Prostate gland (tissue), 2 donors: ENCODE results near the gene SHANK1. TPM values are rescaled to one million over a fixed set of nuclear protein-coding genes. Genes with fewer than 3 reads are reported as not detected.

ENCODE experiments used
- DNase-seq: peaks from one replicate; pipeline ENCODE4 v3.0.0-alpha.2; 2019; ENCODE audit warnings: low spot score
- H3K27ac ChIP-seq, 2 donors: fragments of 200-600 bp; sonication (generic); 2 replicates each; pipeline ENCODE4 v1.5.1; 2017 to 2019
- H3K27me3 ChIP-seq: fragments of 200-600 bp; sonication (generic); replicated peaks from 2 replicates; pipeline ENCODE4 v1.5.1; 2019; ENCODE audit not compliant: insufficient read depth
- H3K36me3 ChIP-seq, 2 donors: fragments of 200-600 bp; sonication (generic); 1 replicate in 1 of 2; 2 replicates in 1 of 2; pipeline versions ENCODE4 v1.5.1 to v1.8.1; 2017 to 2019
- H3K4me1 ChIP-seq: fragments of 200-600 bp; sonication (generic); replicated peaks from 2 replicates; pipeline ENCODE4 v1.5.1; 2019
- H3K4me3 ChIP-seq, 2 donors: fragments of 200-600 bp; sonication (generic); 2 replicates each; pipeline ENCODE4 v1.5.1; 2017 to 2019
- H3K9me3 ChIP-seq: fragments of 200-600 bp; sonication (generic); 2 replicates; pipeline ENCODE4 v1.5.1; 2017
- POLR2A ChIP-seq: fragments of 450-650 bp; IDR thresholded peaks from one replicate; pipeline ENCODE4 v1.6.1; 2016; ENCODE audit warnings: antibody characterized with exemption, mild to moderate bottlenecking
- POLR2AphosphoS5 ChIP-seq: sonication (generic); formaldehyde crosslinking; IDR thresholded peaks from one replicate; pipeline ENCODE4 v1.6.1; 2017; ENCODE audit warnings: antibody characterized with exemption
- WGBS: methylation state at CpG from one replicate; pipeline ENCODE4 v1.1.5; 2018; 5-methylcytosine and 5-hydroxymethylcytosine counted together
- intact Hi-C: fragments of 100-400 bp; cut with DNase I; formaldehyde crosslinking; loops from one replicate; pipeline ENCODE4 v1.14.2; 2022
- total RNA-seq, 2 donors: library from RNA; depleted of rRNA; stranded (reverse); fragments of >200 nt; gene quantifications; one replicate each; pipeline ENCODE4 v1.1.0, GENCODE V29; 2016
- TF ChIP-seq, protein P1 (sequence below), 4 experiments: fragments of 200-600 bp in 2 of 4; fragments of 450-650 bp in 2 of 4; sonication (generic) in 2 of 4; IDR thresholded peaks; 1 replicate in 3 of 4; 2 replicates in 1 of 4; pipeline ENCODE4 v1.5.1; 2016 to 2019; ENCODE audit warnings: antibody characterized with exemption in 4 of 4, mild to moderate bottlenecking in 2 of 4, moderate library complexity in 2 of 4

SHANK1 gene
- total RNA-seq, 2 donors from 2014 or later = 0.91 to 2.3 TPM

DNA sequence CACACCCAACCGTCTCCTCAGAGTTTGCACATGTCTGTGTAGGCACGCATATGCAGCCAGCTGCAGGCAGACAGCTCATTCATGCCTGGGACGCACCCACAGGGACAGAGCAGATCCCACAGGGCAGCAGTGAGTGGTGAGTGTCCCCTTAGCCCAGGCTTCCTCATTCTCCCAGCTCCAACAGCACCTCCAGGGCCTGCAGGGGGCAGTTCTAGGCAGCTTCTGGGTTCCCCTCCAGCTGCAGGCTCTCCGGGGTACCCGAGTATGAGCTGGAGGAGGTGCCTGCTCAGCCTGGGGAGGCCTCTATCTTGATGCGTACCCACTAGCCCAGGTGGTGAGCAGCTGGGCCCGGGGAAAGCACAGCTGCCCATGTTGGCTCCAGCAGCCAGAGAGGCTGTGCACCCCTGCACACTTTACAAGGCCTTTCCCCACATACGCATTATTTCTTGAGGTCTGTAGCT is 1.3 kb upstream of the SHANK1 start:
- intact Hi-C loops = no loop called here
- Histone ChIP-seq H3K4me3 (no peak overlapping the region), H3K27me3 (peaks cover 7% of the 10 kb centered on the region), H3K4me1 (peaks cover 4% of the 10 kb centered on the region), H3K27ac (no peak overlapping the region), H3K9me3 (no peaks in the 10 kb centered on the region), H3K36me3 (no peaks in the 10 kb centered on the region)
- no peak for DNase-seq
- no peak for TF ChIP-seq POLR2A
- TF ChIP-seq, protein P1, sequence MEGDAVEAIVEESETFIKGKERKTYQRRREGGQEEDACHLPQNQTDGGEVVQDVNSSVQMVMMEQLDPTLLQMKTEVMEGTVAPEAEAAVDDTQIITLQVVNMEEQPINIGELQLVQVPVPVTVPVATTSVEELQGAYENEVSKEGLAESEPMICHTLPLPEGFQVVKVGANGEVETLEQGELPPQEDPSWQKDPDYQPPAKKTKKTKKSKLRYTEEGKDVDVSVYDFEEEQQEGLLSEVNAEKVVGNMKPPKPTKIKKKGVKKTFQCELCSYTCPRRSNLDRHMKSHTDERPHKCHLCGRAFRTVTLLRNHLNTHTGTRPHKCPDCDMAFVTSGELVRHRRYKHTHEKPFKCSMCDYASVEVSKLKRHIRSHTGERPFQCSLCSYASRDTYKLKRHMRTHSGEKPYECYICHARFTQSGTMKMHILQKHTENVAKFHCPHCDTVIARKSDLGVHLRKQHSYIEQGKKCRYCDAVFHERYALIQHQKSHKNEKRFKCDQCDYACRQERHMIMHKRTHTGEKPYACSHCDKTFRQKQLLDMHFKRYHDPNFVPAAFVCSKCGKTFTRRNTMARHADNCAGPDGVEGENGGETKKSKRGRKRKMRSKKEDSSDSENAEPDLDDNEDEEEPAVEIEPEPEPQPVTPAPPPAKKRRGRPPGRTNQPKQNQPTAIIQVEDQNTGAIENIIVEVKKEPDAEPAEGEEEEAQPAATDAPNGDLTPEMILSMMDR (IDR thresholded peaks at IDR 0.05) = no peak
- TF ChIP-seq POLR2AphosphoS5 = no peak
- 55% methylated on average over 8 of the region's 8 CpGs for WGBS

DNA sequence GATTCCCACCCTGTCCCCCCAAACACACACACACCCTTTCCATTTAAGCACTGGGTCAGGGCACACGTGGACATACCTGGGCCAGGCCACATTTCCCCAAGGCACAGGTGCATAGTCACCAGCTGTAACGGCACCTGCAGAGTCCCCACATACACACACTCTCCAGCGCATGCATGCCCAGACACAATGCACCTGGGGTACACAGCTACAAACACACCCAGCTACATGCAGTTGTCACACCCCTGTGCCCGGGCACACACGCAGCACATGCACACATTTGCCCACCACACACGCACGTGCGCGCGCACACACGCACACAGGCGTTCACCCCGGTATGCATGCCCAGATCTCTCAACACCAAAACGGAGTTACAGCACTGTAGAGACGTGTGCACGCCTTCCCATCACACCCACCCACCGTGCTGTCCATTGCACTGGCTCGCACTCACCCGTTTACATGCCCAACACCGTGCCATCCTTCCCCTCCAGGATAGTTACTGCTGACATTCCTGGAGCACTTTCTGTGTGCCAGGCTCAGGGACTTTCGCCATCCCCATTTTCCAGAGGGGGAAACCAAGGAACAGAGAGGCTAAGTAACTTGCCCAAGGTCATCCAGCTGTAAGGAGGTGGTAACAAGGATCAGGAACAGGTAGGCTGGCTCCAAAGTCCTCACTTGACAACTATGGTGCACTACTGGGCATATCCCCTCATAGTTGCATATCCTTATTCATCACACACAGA is 749 bp upstream of the SHANK1 start:
- intact Hi-C loops = no loop called here
- H3K27me3 ChIP-seq = peaks cover 7% of the 10 kb centered on the region
- no peak overlapping the region for H3K27ac ChIP-seq
- no peaks in the 10 kb centered on the region for H3K9me3 ChIP-seq
- no peaks in the 10 kb centered on the region for H3K36me3 ChIP-seq
- TF ChIP-seq, protein P1 (IDR thresholded peaks at IDR 0.05) = no peak
- TF ChIP-seq POLR2AphosphoS5 = no peak
- no peak for TF ChIP-seq POLR2A
- no peak for DNase-seq
- H3K4me1 ChIP-seq = peaks cover 4% of the 10 kb centered on the region
- no peak overlapping the region for H3K4me3 ChIP-seq
- 55% methylated on average over 21 of the region's 21 CpGs for WGBS

DNA sequence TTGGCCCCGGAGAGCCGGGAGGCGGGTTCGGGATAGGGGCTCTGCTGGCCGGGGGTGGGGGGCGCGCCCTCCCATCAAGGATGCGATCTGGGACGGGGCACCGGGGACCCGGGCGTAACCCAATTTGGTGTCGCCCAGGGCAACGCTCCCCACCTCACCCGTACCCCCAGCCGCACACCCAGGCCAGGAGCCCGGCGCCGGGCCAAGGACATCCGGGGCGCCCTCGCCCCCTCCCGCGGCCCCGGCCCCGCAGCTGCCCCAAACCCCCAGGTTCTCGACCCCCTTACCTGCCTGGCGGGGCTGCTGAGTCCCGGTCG is 525 bp downstream of the SHANK1 start:
- H3K9me3 ChIP-seq = no peaks in the 10 kb centered on the region
- 2% methylated on average over 15 of the region's 30 CpGs for WGBS
- intact Hi-C loops = no loop called here
- TF ChIP-seq, protein P1 (IDR thresholded peaks at IDR 0.05) = no peak
- peaks cover 7% of the 10 kb centered on the region for H3K27me3 ChIP-seq
- H3K27ac ChIP-seq = no peak overlapping the region
- no peaks in the 10 kb centered on the region for H3K36me3 ChIP-seq
- peaks cover 2% of the 10 kb centered on the region for H3K4me1 ChIP-seq
- DNase-seq = no peak
- H3K4me3 ChIP-seq = peak overlapping the region; percentile 28 to 42

DNA sequence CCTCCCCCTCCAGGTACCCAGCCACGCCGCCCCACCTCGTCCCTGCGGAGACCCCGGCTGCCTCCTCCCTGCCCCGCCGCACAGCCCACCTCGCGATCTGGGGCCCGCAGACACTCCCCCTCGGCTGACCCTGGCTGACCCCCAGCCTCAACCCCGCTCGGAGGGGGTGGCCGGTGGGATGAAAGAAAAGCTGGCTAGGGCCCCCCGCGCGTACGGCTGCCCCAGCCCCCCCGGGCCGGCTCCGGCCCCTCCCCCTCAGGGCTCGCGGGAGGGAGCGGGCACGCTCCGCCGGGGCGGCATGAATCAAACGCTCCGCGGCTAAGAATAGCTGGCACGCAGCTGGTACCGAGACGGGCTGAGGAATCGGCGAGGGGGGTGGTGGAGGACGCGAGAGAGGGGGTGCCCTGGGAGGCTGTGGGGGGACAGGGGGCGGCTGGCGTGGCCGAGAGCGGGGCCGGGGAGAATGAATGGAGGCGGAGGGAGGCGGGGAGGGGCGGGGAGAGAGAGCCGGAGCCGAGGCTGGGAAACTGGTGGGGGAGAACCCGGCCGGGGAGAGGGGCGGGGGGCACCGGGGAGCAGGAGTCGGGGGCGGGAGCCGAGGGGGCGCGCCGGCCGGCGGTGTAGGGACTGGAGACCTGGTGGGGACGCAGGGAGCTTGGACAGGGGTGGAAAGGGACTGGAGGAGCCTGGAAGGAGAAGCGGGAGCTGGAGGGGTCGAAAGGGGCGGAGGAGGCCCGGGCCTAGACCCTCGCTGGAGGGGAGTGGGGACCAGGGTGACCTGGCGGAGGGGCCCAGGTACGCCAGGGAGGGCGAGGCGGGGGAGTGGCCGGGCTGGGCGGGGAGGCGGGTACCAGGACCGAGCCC is 1.1 kb downstream of the SHANK1 start:
- Histone ChIP-seq H3K9me3 (no peaks in the 10 kb centered on the region), H3K27me3 (peaks cover 7% of the 10 kb centered on the region), H3K36me3 (no peaks in the 10 kb centered on the region), H3K4me3 (peak overlapping the region; percentile 28 to 42), H3K4me1 (no peaks in the 10 kb centered on the region), H3K27ac (no peak overlapping the region)
- TF ChIP-seq POLR2AphosphoS5 (no peak), POLR2A (no peak)
- TF ChIP-seq, protein P1 (IDR thresholded peaks at IDR 0.05) = no peak
- 4% methylated on average over 49 of the region's 74 CpGs for WGBS
- no peak for DNase-seq
- intact Hi-C loops = no loop called here

DNA sequence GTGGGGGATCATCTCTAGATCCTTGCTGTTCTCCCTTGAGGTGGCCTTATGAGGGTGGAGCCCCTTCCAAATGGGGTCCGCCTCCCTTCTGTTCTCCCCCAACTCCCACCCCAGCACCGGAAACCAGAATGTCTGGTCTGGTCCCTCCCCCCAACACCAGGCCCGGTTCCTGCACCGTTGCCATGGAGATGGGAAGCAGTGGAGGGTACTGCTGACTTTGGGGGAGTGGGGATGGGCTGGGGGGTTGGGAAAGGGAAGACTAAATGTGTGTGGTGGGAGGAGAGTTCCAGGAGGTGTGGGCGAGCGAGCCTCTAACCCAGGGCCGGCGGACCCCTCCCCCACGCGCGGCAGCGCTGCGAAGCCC is 1.7 kb downstream of the SHANK1 start:
- intact Hi-C loops = no loop called here

More for the DNA sequence above, 1.7 kb downstream of the SHANK1 start:
- H3K36me3 ChIP-seq = no peaks in the 10 kb centered on the region
- H3K27me3 ChIP-seq = peaks cover 7% of the 10 kb centered on the region
- WGBS = 8% methylated on average over 11 of the region's 13 CpGs
- peak overlapping the region in 1 of 2 donors; percentile 42 for H3K4me3 ChIP-seq
- TF ChIP-seq POLR2AphosphoS5 (no peak), POLR2A (no peak)
- TF ChIP-seq, protein P1 (IDR thresholded peaks at IDR 0.05) = no peak
- no peak for DNase-seq
- H3K4me1 ChIP-seq = no peaks in the 10 kb centered on the region
- no peak overlapping the region for H3K27ac ChIP-seq
- no peaks in the 10 kb centered on the region for H3K9me3 ChIP-seq
